Measurements from ENCODE around the gene NAA20. TPM values are rescaled to one million over a fixed set of nuclear protein-coding genes. Genes with fewer than 3 reads are reported as not detected.

NAA20 gene
- total and polyA plus RNA-seq, 2 of the 13 experiments (the other 11 are each of a cell fraction or from before 2014, with no cell fraction given) = 81.9 to 82.8 TPM

GRCh38 chr20:20017001-20017843 is at the start of gene NAA20 (continued):
- TF ChIP-seq ZNF326 (CRISPR knock-in tag; IDR thresholded peaks at IDR 0.05; ENCODE audit: borderline replicate concordance) (no peak), KMT2A (CRISPR knock-in tag; IDR thresholded peaks at IDR 0.05) (peak; percentile 100), ZNF343 (CRISPR knock-in tag; IDR thresholded peaks at IDR 0.05) (peak; percentile 97), FOXM1 (CRISPR knock-in tag; IDR thresholded peaks at IDR 0.05) (no peak; the same call in 1 of the 2 replicates), ZNF784 (CRISPR knock-in tag; IDR thresholded peaks at IDR 0.05; ENCODE audit: borderline replicate concordance) (peak; percentile 40; the same call in 1 of the 2 replicates), ZNF484 (CRISPR knock-in tag; IDR thresholded peaks at IDR 0.05; ENCODE audit: borderline replicate concordance, low read depth) (no peak; the same call in 1 of the 2 replicates), ATM (IDR thresholded peaks at IDR 0.05; ENCODE audit: borderline replicate concordance) (no peak), HMG20A (CRISPR knock-in tag; IDR thresholded peaks at IDR 0.05; ENCODE audit: borderline replicate concordance) (peak; percentile 53; the same call in 1 of the 2 replicates), GTF2F1 (IDR thresholded peaks at IDR 0.05; ENCODE audit: low read length) (no peak; the same call in 1 of the 2 replicates), RARA (CRISPR knock-in tag; IDR thresholded peaks at IDR 0.05) (peak; percentile 74), PBX2 (CRISPR knock-in tag; IDR thresholded peaks at IDR 0.05) (no peak), ZNF850 (CRISPR knock-in tag; conservative IDR thresholded peaks at IDR 0.05) (peak; percentile 89; the same call in 1 of the 2 replicates), GMEB2 (CRISPR knock-in tag; IDR thresholded peaks at IDR 0.05; ENCODE audit: low read depth) (peak; percentile 79), ZNF18 (CRISPR knock-in tag; IDR thresholded peaks at IDR 0.05; ENCODE audit: insufficient replicate concordance) (peak; percentile 81), SMC3 (IDR thresholded peaks at IDR 0.05; ENCODE audit: low read length) (peak; percentile 52; the same call in 1 of the 2 replicates), ZNF30 (CRISPR knock-in tag; IDR thresholded peaks at IDR 0.05) (no peak; the same call in 1 of the 2 replicates), TRIM22 (IDR thresholded peaks at IDR 0.05) (no peak), DBP (CRISPR knock-in tag; IDR thresholded peaks at IDR 0.05; ENCODE audit: not compliant biosample characterization) (peak; percentile 71), SIN3B (IDR thresholded peaks at IDR 0.05; ENCODE audit: low read length) (peak; percentile 84), GPN1 (CRISPR knock-in tag; IDR thresholded peaks at IDR 0.05; ENCODE audit: borderline replicate concordance) (no peak; the same call in 1 of the 2 replicates), BHLHE40 (IDR thresholded peaks at IDR 0.05; ENCODE audit: low read length) (peak; percentile 42; the same call in 1 of the 2 replicates), MAX (IDR thresholded peaks at IDR 0.05) (peak; percentile 99)
